Peyer's patch (tissue), 4 donors: ENCODE measurements around the gene PC.

Experiments
- POLR2A ChIP-seq, 2 donors: fragments of 450-650 bp; IDR thresholded peaks; one replicate each; pipeline ENCODE4 v1.5.1; 2017; ENCODE audit warnings: antibody characterized with exemption in 2 of 2, mild to moderate bottlenecking in 2 of 2, moderate library complexity in 2 of 2
- TF ChIP-seq, protein P1 (sequence below), 6 experiments: fragments of 450-650 bp in 4 of 6; fragments of 200-600 bp in 2 of 6; sonication (generic) in 1 of 6; IDR thresholded peaks; one replicate each; pipeline ENCODE4 v1.5.1; 2017 to 2019; ENCODE audit warnings: antibody characterized with exemption in 6 of 6, mild to moderate bottlenecking in 3 of 6, moderate library complexity in 1 of 6

DNA sequence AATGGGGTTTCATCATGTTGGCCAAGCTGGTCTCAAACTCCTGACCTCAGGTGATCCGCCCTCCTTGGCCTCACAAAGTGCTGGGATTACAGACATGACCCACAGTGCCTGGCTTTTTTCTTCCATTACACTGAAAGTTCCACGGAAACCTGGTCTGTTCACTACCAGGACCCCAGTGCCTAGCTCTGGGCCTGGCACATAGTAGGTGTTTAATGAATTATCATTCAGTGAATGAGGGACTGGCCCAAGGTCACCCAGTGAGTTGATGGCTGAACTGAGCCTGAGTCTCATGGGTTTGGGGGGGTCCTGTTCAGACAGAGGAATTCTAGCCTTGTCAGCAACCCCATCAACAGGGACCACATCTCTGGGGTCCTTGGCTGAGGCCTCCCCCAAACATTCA, 20.0 kb upstream of the PC start:
- TF ChIP-seq, protein P1, sequence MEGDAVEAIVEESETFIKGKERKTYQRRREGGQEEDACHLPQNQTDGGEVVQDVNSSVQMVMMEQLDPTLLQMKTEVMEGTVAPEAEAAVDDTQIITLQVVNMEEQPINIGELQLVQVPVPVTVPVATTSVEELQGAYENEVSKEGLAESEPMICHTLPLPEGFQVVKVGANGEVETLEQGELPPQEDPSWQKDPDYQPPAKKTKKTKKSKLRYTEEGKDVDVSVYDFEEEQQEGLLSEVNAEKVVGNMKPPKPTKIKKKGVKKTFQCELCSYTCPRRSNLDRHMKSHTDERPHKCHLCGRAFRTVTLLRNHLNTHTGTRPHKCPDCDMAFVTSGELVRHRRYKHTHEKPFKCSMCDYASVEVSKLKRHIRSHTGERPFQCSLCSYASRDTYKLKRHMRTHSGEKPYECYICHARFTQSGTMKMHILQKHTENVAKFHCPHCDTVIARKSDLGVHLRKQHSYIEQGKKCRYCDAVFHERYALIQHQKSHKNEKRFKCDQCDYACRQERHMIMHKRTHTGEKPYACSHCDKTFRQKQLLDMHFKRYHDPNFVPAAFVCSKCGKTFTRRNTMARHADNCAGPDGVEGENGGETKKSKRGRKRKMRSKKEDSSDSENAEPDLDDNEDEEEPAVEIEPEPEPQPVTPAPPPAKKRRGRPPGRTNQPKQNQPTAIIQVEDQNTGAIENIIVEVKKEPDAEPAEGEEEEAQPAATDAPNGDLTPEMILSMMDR (IDR thresholded peaks at IDR 0.05): no peak
- no peak for TF ChIP-seq POLR2A (IDR thresholded peaks at IDR 0.05)
